ENCODE data around the gene SOX6. TPM values are rescaled to one million over a fixed set of nuclear protein-coding genes. Genes with fewer than 3 reads are reported as not detected.

SOX6 gene
- total and polyA plus RNA-seq, 2 of the 13 experiments (the other 11 are each of a cell fraction or from before 2014, with no cell fraction given) = 2.6 to 11.2 TPM

DNA sequence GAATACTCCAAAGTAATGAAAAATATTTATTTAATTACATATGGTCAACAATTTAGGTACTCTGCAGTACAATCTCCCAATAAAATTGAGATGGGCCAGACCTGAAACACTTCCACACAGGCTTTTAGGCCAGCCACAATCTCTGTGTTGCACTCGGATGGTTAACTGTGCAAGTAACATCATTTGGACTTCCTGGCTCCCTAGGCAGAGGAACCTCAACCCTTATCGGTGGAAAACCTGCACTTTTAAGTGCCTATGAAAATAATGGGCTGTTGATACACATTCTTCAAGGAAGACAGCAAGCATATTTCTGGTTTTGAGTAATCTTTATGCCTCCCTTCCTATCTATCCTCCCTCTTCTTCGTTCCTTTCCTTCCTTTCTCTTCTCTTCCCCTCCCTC, 343.1 kb downstream of the SOX6 start (continued):
- TF ChIP-seq, protein P1, sequence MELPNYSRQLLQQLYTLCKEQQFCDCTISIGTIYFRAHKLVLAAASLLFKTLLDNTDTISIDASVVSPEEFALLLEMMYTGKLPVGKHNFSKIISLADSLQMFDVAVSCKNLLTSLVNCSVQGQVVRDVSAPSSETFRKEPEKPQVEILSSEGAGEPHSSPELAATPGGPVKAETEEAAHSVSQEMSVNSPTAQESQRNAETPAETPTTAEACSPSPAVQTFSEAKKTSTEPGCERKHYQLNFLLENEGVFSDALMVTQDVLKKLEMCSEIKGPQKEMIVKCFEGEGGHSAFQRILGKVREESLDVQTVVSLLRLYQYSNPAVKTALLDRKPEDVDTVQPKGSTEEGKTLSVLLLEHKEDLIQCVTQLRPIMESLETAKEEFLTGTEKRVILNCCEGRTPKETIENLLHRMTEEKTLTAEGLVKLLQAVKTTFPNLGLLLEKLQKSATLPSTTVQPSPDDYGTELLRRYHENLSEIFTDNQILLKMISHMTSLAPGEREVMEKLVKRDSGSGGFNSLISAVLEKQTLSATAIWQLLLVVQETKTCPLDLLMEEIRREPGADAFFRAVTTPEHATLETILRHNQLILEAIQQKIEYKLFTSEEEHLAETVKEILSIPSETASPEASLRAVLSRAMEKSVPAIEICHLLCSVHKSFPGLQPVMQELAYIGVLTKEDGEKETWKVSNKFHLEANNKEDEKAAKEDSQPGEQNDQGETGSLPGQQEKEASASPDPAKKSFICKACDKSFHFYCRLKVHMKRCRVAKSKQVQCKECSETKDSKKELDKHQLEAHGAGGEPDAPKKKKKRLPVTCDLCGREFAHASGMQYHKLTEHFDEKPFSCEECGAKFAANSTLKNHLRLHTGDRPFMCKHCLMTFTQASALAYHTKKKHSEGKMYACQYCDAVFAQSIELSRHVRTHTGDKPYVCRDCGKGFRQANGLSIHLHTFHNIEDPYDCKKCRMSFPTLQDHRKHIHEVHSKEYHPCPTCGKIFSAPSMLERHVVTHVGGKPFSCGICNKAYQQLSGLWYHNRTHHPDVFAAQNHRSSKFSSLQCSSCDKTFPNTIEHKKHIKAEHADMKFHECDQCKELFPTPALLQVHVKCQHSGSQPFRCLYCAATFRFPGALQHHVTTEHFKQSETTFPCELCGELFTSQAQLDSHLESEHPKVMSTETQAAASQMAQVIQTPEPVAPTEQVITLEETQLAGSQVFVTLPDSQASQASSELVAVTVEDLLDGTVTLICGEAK (IDR thresholded peaks at IDR 0.05) = no peak
- TF ChIP-seq, protein P1 (CRISPR knock-in tag; IDR thresholded peaks at IDR 0.05) = no peak
- TF ChIP-seq ZBTB33 (CRISPR knock-in tag; IDR thresholded peaks at IDR 0.05) = no peak
- no peak for TF ChIP-seq KMT2B (CRISPR knock-in tag; IDR thresholded peaks at IDR 0.05)
- no peak for TF ChIP-seq RCOR2 (CRISPR knock-in tag; IDR thresholded peaks at IDR 0.05)
- no peak for TF ChIP-seq CSRNP2 (CRISPR knock-in tag; conservative IDR thresholded peaks at IDR 0.05; ENCODE audit: low read depth)
- TF ChIP-seq TARDBP (CRISPR knock-in tag; IDR thresholded peaks at IDR 0.05) = no peak
- TF ChIP-seq U2AF1 (optimal IDR thresholded peaks at IDR 0.05; ENCODE audit: low read depth, low read length) = no peak
- TF ChIP-seq ELF3 (CRISPR knock-in tag; IDR thresholded peaks at IDR 0.05) = no peak
- TF ChIP-seq SMC3 (IDR thresholded peaks at IDR 0.05; ENCODE audit: low read length) = no peak
- TF ChIP-seq SMYD3 (CRISPR knock-in tag; IDR thresholded peaks at IDR 0.05) = no peak
- TF ChIP-seq SRSF1 (optimal IDR thresholded peaks at IDR 0.05; ENCODE audit: low read depth, low read length) = no peak
- TF ChIP-seq ZNF660 (CRISPR knock-in tag; IDR thresholded peaks at IDR 0.05; ENCODE audit: borderline replicate concordance, low read depth) = no peak
- no peak for TF ChIP-seq ZBTB14 (CRISPR knock-in tag; IDR thresholded peaks at IDR 0.05)
- TF ChIP-seq, protein P2, sequence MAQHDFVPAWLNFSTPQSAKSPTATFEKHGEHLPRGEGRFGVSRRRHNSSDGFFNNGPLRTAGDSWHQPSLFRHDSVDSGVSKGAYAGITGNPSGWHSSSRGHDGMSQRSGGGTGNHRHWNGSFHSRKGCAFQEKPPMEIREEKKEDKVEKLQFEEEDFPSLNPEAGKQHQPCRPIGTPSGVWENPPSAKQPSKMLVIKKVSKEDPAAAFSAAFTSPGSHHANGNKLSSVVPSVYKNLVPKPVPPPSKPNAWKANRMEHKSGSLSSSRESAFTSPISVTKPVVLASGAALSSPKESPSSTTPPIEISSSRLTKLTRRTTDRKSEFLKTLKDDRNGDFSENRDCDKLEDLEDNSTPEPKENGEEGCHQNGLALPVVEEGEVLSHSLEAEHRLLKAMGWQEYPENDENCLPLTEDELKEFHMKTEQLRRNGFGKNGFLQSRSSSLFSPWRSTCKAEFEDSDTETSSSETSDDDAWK (CRISPR knock-in tag; IDR thresholded peaks at IDR 0.05) = no peak
